Brain microvascular endothelial cell (primary cell): ENCODE results near the gene FBLN1.
"Not testable (repeated sequence)": the region's sequence is repeated elsewhere in the genome, so short reads cannot be mapped to it uniquely, and the experiment has no call there.

ENCODE experiments used
- DNase-seq: peaks from one replicate; pipeline ENCODE4 v3.0.0-alpha.2; 2020
- H3K27ac ChIP-seq: fragments of 250-450 bp; sonication (Bioruptor Pico); 2 replicates; pipeline ENCODE4 v1.5.1; 2020; ENCODE audit warnings: mild to moderate bottlenecking, moderate library complexity
- H3K27me3 ChIP-seq: fragments of 250-450 bp; sonication (Bioruptor Pico); replicated peaks from 2 replicates; pipeline ENCODE4 v1.5.1; 2020; ENCODE audit warnings: mild to moderate bottlenecking
- H3K36me3 ChIP-seq: fragments of 250-450 bp; sonication (Bioruptor Pico); replicated peaks from 2 replicates; pipeline ENCODE4 v1.5.1; 2020; ENCODE audit warnings: mild to moderate bottlenecking
- H3K4me3 ChIP-seq: 2 replicates; pipeline ENCODE4 v1.5.1; 2011; ENCODE audit warnings: low read depth, mild to moderate bottlenecking, control low read depth, low read length, moderate library complexity
- CTCF ChIP-seq: IDR thresholded peaks from 2 replicates; pipeline ENCODE4 v1.5.1; 2011; ENCODE audit warnings: low read depth, mild to moderate bottlenecking, moderate library complexity, low read length, control low read depth, inconsistent platforms; ENCODE audit errors: missing control alignments
- in situ Hi-C: cut with HindIII; loops from 2 replicates; pipeline ENCODE4 v1.10.0; 2017; ENCODE audit warnings: low sequenced_read_pairs, low pct_ligation_motif_present

FBLN1 gene

GRCh38 chr22:45456811-45457210 lies 45.9 kb upstream of the FBLN1 start:
- no peak overlapping the region for H3K4me3 ChIP-seq
- no peak for TF ChIP-seq CTCF
- H3K27ac ChIP-seq, result no peak overlapping the region
- no peaks in the 10 kb centered on the region for H3K36me3 ChIP-seq
- H3K27me3 ChIP-seq, result no peaks in the 10 kb centered on the region
- in situ Hi-C loops, result no loop called here
- DNase-seq, result no peak

- H3K27me3 ChIP-seq, result no peaks in the 10 kb centered on the region
- no peak for DNase-seq
These were observed 44.2 kb upstream of the FBLN1 start for GRCh38 chr22:45458532-45458931.

GRCh38 chr22:45459235-45459634 lies 43.4 kb upstream of the FBLN1 start:
- DNase-seq, result no peak
- in situ Hi-C loops, result no loop called here
- TF ChIP-seq CTCF, result no peak

More at GRCh38 chr22:45458532-45458931, 44.2 kb upstream of the FBLN1 start:
- no peaks in the 10 kb centered on the region for H3K36me3 ChIP-seq
- in situ Hi-C loops, result no loop called here
- no peak overlapping the region for H3K4me3 ChIP-seq
- TF ChIP-seq CTCF, result no peak
- H3K27ac ChIP-seq, result no peak overlapping the region

GRCh38 chr22:45460288-45461109 lies 42.2 kb upstream of the FBLN1 start:
- in situ Hi-C loops, result no loop called here
- no peak for DNase-seq
- Histone ChIP-seq H3K4me3 (no peak overlapping the region), H3K27me3 (no peaks in the 10 kb centered on the region), H3K36me3 (no peaks in the 10 kb centered on the region), H3K27ac (no peak overlapping the region)
- TF ChIP-seq CTCF, result no peak

More at GRCh38 chr22:45459235-45459634, 43.4 kb upstream of the FBLN1 start:
- no peak overlapping the region for H3K4me3 ChIP-seq
- H3K27me3 ChIP-seq, result no peaks in the 10 kb centered on the region
- H3K27ac ChIP-seq, result no peak overlapping the region
- no peaks in the 10 kb centered on the region for H3K36me3 ChIP-seq

- in situ Hi-C loops, result no loop called here
- no peak for DNase-seq
- Histone ChIP-seq H3K36me3 (no peaks in the 10 kb centered on the region), H3K4me3 (no peak overlapping the region), H3K27me3 (no peaks in the 10 kb centered on the region), H3K27ac (no peak overlapping the region)
- peak; percentile 31 for TF ChIP-seq CTCF
These were observed 40.5 kb upstream of the FBLN1 start for GRCh38 chr22:45462034-45462655.

- H3K36me3 ChIP-seq, in situ Hi-C loops, DNase-seq, H3K27me3 ChIP-seq, H3K4me3 ChIP-seq, H3K27ac ChIP-seq: not testable (repeated sequence)
These were observed 39.0 kb upstream of the FBLN1 start for GRCh38 chr22:45463691-45464090.
